Fibroblast of lung (primary cell): ENCODE results near the gene SFMBT2.

Source experiments
- CTCF ChIP-seq, 2 donors: IDR thresholded peaks in 1 of 2; conservative IDR thresholded peaks in 1 of 2; 1 replicate in 1 of 2; 2 replicates in 1 of 2; pipeline ENCODE4 v1.5.1; 2011 to 2012; ENCODE audit warnings: low read length in 2 of 2, control low read depth in 1 of 2, inconsistent platforms in 1 of 2, low read depth in 1 of 2, mild to moderate bottlenecking in 1 of 2
- EZH2 ChIP-seq: IDR thresholded peaks from 2 replicates; pipeline ENCODE4 v1.5.1; 2012; ENCODE audit warnings: low read length, control low read depth, mild to moderate bottlenecking; ENCODE audit errors: missing control alignments

GRCh38 chr10:7264313-7264756 is 146.5 kb downstream of the SFMBT2 start:
- no peak for TF ChIP-seq CTCF (conservative IDR thresholded peaks at IDR 0.05 in 1 of 2, IDR thresholded peaks at IDR 0.05 in 1 of 2; ENCODE audit: low read depth in 1 of 2, low read length in 2 of 2)
- TF ChIP-seq EZH2, result no peak
